Measurements from ENCODE around the gene ZFPM1.

ZFPM1 gene

GRCh38 chr16:88530858-88531203 lies 77.8 kb downstream of the ZFPM1 start:
- DNase-seq, result no peak

- DNase-seq, result no peak
Measured at GRCh38 chr16:88531346-88531745, 78.3 kb downstream of the ZFPM1 start.

- no peak for DNase-seq
Measured at GRCh38 chr16:88531931-88532433, 78.9 kb downstream of the ZFPM1 start.

- DNase-seq, result no peak
Measured at GRCh38 chr16:88532434-88533241, 79.6 kb downstream of the ZFPM1 start.

- DNase-seq, result no peak
Measured at GRCh38 chr16:88533381-88533917, 80.4 kb downstream of the ZFPM1 start.

GRCh38 chr16:88533932-88534637 lies 81.0 kb downstream of the ZFPM1 start:
- DNase-seq, result no peak

GRCh38 chr16:88534638-88535190 lies 81.6 kb downstream of the ZFPM1 start:
- no peak for DNase-seq

GRCh38 chr16:88535191-88535856 lies 82.2 kb downstream of the ZFPM1 start:
- DNase-seq, result no peak

GRCh38 chr16:88535857-88536222 lies 82.8 kb downstream of the ZFPM1 start:
- no peak for DNase-seq

- DNase-seq, result no peak
Measured at GRCh38 chr16:88536510-88536909, 83.4 kb downstream of the ZFPM1 start.

GRCh38 chr16:88536971-88537751 lies 84.1 kb downstream of the ZFPM1 start:
- DNase-seq, result no peak

- no peak for DNase-seq
Measured at GRCh38 chr16:88537859-88538258, 84.8 kb downstream of the ZFPM1 start.

- DNase-seq, result no peak
Measured at GRCh38 chr16:88538366-88539060, 85.4 kb downstream of the ZFPM1 start.

- DNase-seq, result no peak
Measured at GRCh38 chr16:88539261-88539651, 86.2 kb downstream of the ZFPM1 start.

- no peak for DNase-seq
Measured at GRCh38 chr16:88539652-88540345, 86.7 kb downstream of the ZFPM1 start.

- DNase-seq, result no peak
Measured at GRCh38 chr16:88540346-88540977, 87.4 kb downstream of the ZFPM1 start.

GRCh38 chr16:88541831-88542616 lies 88.9 kb downstream of the ZFPM1 start:
- no peak for DNase-seq

- no peak for DNase-seq
Measured at GRCh38 chr16:88543230-88543813, 90.2 kb downstream of the ZFPM1 start.

GRCh38 chr16:88545781-88546180 lies 92.7 kb downstream of the ZFPM1 start:
- DNase-seq, result no peak
